Aorta (tissue), 5 donors: ENCODE measurements around the gene GTSF1L. TPM values are rescaled to one million over a fixed set of nuclear protein-coding genes. Genes with fewer than 3 reads are reported as not detected.

Experiments
- ATAC-seq: fragments of 200-7000 bp; cut with Tn5 transposase; one replicate; pipeline ENCODE4 v1.9.1; 2022; ENCODE audit warnings: moderate library complexity; ENCODE audit not compliant: low FRiP score
- DNase-seq, 2 donors: peaks; one replicate each; pipeline ENCODE4 v3.0.0-alpha.2; 2020
- H3K27ac ChIP-seq, 2 donors: one replicate each; pipeline ENCODE4 v1.5.1; 2013; ENCODE audit warnings: low read length in 2 of 2, mild to moderate bottlenecking in 2 of 2, moderate library complexity in 2 of 2, control low read depth in 1 of 2, inconsistent platforms in 1 of 2, low read depth in 1 of 2
- H3K27me3 ChIP-seq, 2 donors: one replicate each; pipeline ENCODE4 v1.6.1; 2013; ENCODE audit warnings: control low read depth in 1 of 2, low read length in 1 of 2, mild to moderate bottlenecking in 1 of 2, moderate library complexity in 1 of 2; ENCODE audit not compliant: insufficient read depth in 2 of 2, control insufficient read depth in 1 of 2
- H3K36me3 ChIP-seq, 2 donors: one replicate each; pipeline ENCODE4 v1.6.1; 2013; ENCODE audit warnings: control low read depth in 1 of 2, low read length in 1 of 2, mild to moderate bottlenecking in 1 of 2; ENCODE audit not compliant: insufficient read depth in 2 of 2, control insufficient read depth in 1 of 2
- H3K4me1 ChIP-seq, 2 donors: one replicate each; pipeline ENCODE4 v1.6.1; 2013; ENCODE audit warnings: low read length in 2 of 2, control low read depth in 1 of 2, mild to moderate bottlenecking in 1 of 2, moderate library complexity in 1 of 2; ENCODE audit not compliant: insufficient read depth in 2 of 2, control insufficient read depth in 1 of 2
- H3K4me3 ChIP-seq, 2 donors: one replicate each; pipeline ENCODE4 v1.5.1; 2013; ENCODE audit warnings: low read length in 2 of 2, control low read depth in 1 of 2, mild to moderate bottlenecking in 1 of 2
- H3K9me3 ChIP-seq: one replicate; pipeline ENCODE4 v1.6.1; 2013; ENCODE audit warnings: mild to moderate bottlenecking, low read length; ENCODE audit not compliant: control insufficient read depth
- WGBS, 2 donors: extraction: QIAGEN DNeasy Blood & Tissue Kit; methylation state at CpG; one replicate each; pipeline ENCODE4 v1.1.7; 2013; 5-methylcytosine and 5-hydroxymethylcytosine counted together
- intact Hi-C, 2 donors: fragments of 100-400 bp; cut with DNase I; formaldehyde crosslinking; loops; one replicate each; pipeline versions ENCODE4 v1.14.2 to v1.15.0; 2022
- long read RNA-seq, 2 donors: library from polyadenylated mRNA; unstranded; transcript quantifications; one replicate each; pipeline ENCODE4 v2.0.0, GENCODE V29; 2020 to 2021
- polyA plus RNA-seq, 2 donors: library from polyadenylated mRNA; stranded (reverse); fragments of 200-250 nt; gene quantifications; one replicate each; pipeline ENCODE4 v1.2.3, GENCODE V29; 2013
- total RNA-seq, 2 donors: library from RNA; stranded (reverse); fragmentation: NEBNext Ultra II Directional; extraction: Animal tissue kit (Norgen Biotek cat#: 25700); gene quantifications; one replicate each; pipeline ENCODE4 v1.2.1, GENCODE V29; 2021
- donor health status: healthy with polysubstance abuse.
- donor health status: Bipolar disorder and iron deficiency.
- donor health status: DM: no; HTN: no; CAD: no.
- donor health status: DM: no; HTN: no; CAD: no.
- donor health status: DM: yes; HTN: yes; CAD: no.

Gene GTSF1L
- total RNA-seq (not detected), polyA plus RNA-seq (not detected)
- long read RNA-seq, donor 1 = 0 reads
- long read RNA-seq, donor 2 = 0 reads

GRCh38 chr20:43726811-43727338 is at the start of gene GTSF1L:
Gene GTSF1L, minus strand, starts transcription at chr20:43727002. Its CDS starts 308 bp downstream, at chr20:43726694.
- H3K4me1 ChIP-seq = no peaks in the 10 kb centered on the region
- peak in 1 of 2 donors; percentile 37 for DNase-seq
- intact Hi-C loops = no loop called here
- no peak for ATAC-seq
- 81 to 83% methylated on average over 11 of the region's 11 CpGs for WGBS, 2 donors
- no peaks in the 10 kb centered on the region for H3K36me3 ChIP-seq
- H3K9me3 ChIP-seq = no peaks in the 10 kb centered on the region
- no peak within 1 kb of the TSS for H3K27ac ChIP-seq
- no peak within 1 kb of the TSS for H3K4me3 ChIP-seq
- no peaks in the 10 kb centered on the region for H3K27me3 ChIP-seq

GRCh38 chr20:43774754-43775153 is 48.0 kb upstream of the GTSF1L start:
- ATAC-seq (no peak), DNase-seq (peak in 1 of 2 donors; percentile 50)
- WGBS, 2 donors = 89 to 91% methylated on average over 10 of the region's 10 CpGs
- H3K4me3 ChIP-seq = no peak overlapping the region
- H3K4me1 ChIP-seq = no peaks in the 10 kb centered on the region
- H3K27me3 ChIP-seq = no peaks in the 10 kb centered on the region
- H3K36me3 ChIP-seq = no peaks in the 10 kb centered on the region
- intact Hi-C loops = no loop called here
- peaks cover 9% of the 10 kb centered on the region for H3K9me3 ChIP-seq
- no peak overlapping the region for H3K27ac ChIP-seq

GRCh38 chr20:43771503-43772190 is 44.8 kb upstream of the GTSF1L start:
- H3K36me3 ChIP-seq = no peaks in the 10 kb centered on the region
- no peak for DNase-seq
- intact Hi-C loops = no loop called here
- no peak overlapping the region for H3K27ac ChIP-seq
- H3K27me3 ChIP-seq = no peaks in the 10 kb centered on the region
- no peak overlapping the region for H3K4me3 ChIP-seq
- no peaks in the 10 kb centered on the region for H3K9me3 ChIP-seq
- WGBS, 2 donors = 95% methylated on average over 9 of the region's 9 CpGs
- H3K4me1 ChIP-seq = no peaks in the 10 kb centered on the region
- no peak for ATAC-seq

- Histone ChIP-seq H3K36me3 (no peaks in the 10 kb centered on the region), H3K27ac (no peak overlapping the region), H3K9me3 (no peaks in the 10 kb centered on the region), H3K4me1 (peaks cover 2 to 4% of the 10 kb centered on the region in 2 donors), H3K4me3 (no peak overlapping the region), H3K27me3 (no peaks in the 10 kb centered on the region)
- ATAC-seq (no peak), DNase-seq (no peak)
- intact Hi-C loops = no loop called here
- WGBS, 2 donors = 71 to 78% methylated on average over 3 of the region's 3 CpGs
Observed at GRCh38 chr20:43770342-43770741, 43.5 kb upstream of the GTSF1L start.

GRCh38 chr20:43767686-43768474 is 41.1 kb upstream of the GTSF1L start:
- H3K4me3 ChIP-seq = no peak overlapping the region
- ATAC-seq (no peak), DNase-seq (no peak)

GRCh38 chr20:43766917-43767316 is 40.1 kb upstream of the GTSF1L start:
- H3K4me1 ChIP-seq = peaks cover 2 to 4% of the 10 kb centered on the region in 2 donors
- H3K27me3 ChIP-seq = no peaks in the 10 kb centered on the region
- ATAC-seq = no peak
- no peak for DNase-seq
- intact Hi-C loops = loop anchor here in 1 of 2 donors (5.0 kb wide), 1 partner anchor 315 kb away; no protein-coding TSS in a partner anchor
- no peak overlapping the region for H3K4me3 ChIP-seq
- WGBS, 2 donors = 20 to 21% methylated on average over 9 of the region's 9 CpGs
- no peak overlapping the region for H3K27ac ChIP-seq
- no peaks in the 10 kb centered on the region for H3K9me3 ChIP-seq
- H3K36me3 ChIP-seq = no peaks in the 10 kb centered on the region

More at GRCh38 chr20:43767686-43768474, 41.1 kb upstream of the GTSF1L start:
- intact Hi-C loops = loop anchor here in 1 of 2 donors (5.0 kb wide), 1 partner anchor 314 kb away; no protein-coding TSS in a partner anchor
- 8 to 12% methylated on average over 5 of the region's 5 CpGs for WGBS, 2 donors
- Histone ChIP-seq H3K36me3 (no peaks in the 10 kb centered on the region), H3K9me3 (no peaks in the 10 kb centered on the region), H3K27ac (no peak overlapping the region), H3K27me3 (no peaks in the 10 kb centered on the region), H3K4me1 (peaks cover 2 to 4% of the 10 kb centered on the region in 2 donors)

- Histone ChIP-seq H3K27ac (no peak overlapping the region), H3K4me1 (peaks cover 2 to 4% of the 10 kb centered on the region in 2 donors), H3K27me3 (no peaks in the 10 kb centered on the region), H3K36me3 (no peaks in the 10 kb centered on the region), H3K4me3 (no peak overlapping the region), H3K9me3 (no peaks in the 10 kb centered on the region)
- ATAC-seq (no peak), DNase-seq (peak; percentile 66 to 78)
- intact Hi-C loops = loop anchor here in 1 of 2 donors (5.0 kb wide), 1 partner anchor 316 kb away; no protein-coding TSS in a partner anchor
- WGBS, 2 donors = 4 to 10% methylated on average over 6 of the region's 6 CpGs
Observed at GRCh38 chr20:43766385-43766784, 39.6 kb upstream of the GTSF1L start.

GRCh38 chr20:43765916-43766315 is 39.1 kb upstream of the GTSF1L start:
- ATAC-seq (no peak), DNase-seq (no peak)
- no peak overlapping the region for H3K4me3 ChIP-seq
- H3K9me3 ChIP-seq = no peaks in the 10 kb centered on the region
- H3K27ac ChIP-seq = no peak overlapping the region
- WGBS, 2 donors = 51 to 58% methylated on average over 7 of the region's 7 CpGs
- no peaks in the 10 kb centered on the region for H3K27me3 ChIP-seq
- no peaks in the 10 kb centered on the region for H3K36me3 ChIP-seq
- peaks cover 2 to 4% of the 10 kb centered on the region in 2 donors for H3K4me1 ChIP-seq
- intact Hi-C loops = loop anchor here in 1 of 2 donors (5.0 kb wide), 1 partner anchor 316 kb away; no protein-coding TSS in a partner anchor
